Activated CD8-positive, alpha-beta memory T cell treated with anti-CD3 and anti-CD28 coated beads for 36 hours (primary cell): Measurements from ENCODE around the gene OLFM1. TPM values are rescaled to one million over a fixed set of nuclear protein-coding genes. Genes with fewer than 3 reads are reported as not detected.
"Not testable (repeated sequence)": the region's sequence is repeated elsewhere in the genome, so short reads cannot be mapped to it uniquely, and the experiment has no call there.

Source experiments
- CTCF ChIA-PET: fragments of 350-600 bp; sonication (Branson Sonifier 250); formaldehyde crosslinking; loops from one replicate; lab custom pipeline; 2021; ENCODE audit warnings: antibody characterized with exemption; lab: Charles Lee
- POLR2A ChIA-PET: fragments of 350-600 bp; sonication (Branson Sonifier 250); formaldehyde crosslinking; loops from one replicate; lab custom pipeline; 2021; ENCODE audit warnings: antibody characterized with exemption; lab: Charles Lee
- total RNA-seq, 2 experiments: library from RNA; stranded (reverse); gene quantifications; one replicate each; pipeline ENCODE4 v1.2.3, GENCODE V29; 2021

OLFM1 gene
- total RNA-seq, 2 experiments from 2014 or later: not detected

DNA sequence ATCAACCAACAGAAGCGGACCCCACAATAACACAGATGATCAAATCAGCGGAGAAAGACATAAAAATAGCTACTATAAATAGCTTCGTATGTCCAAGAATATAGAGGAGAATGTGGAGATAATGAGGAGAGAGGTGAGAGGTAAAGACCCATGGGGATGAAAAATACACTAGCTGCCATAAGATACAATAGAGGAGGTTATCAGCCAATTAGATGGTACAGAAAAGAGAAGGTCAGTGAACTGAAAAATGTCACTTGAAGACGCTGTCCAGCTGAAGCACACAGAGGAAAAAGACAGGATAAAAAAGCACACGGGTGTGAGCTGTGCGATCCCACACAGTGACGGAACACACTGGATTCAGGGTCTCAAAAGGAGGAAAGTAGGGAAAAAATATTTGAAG is 73.4 kb downstream of the OLFM1 start:
- CTCF ChIA-PET: no interaction called here
- POLR2A ChIA-PET: no interaction called here

DNA sequence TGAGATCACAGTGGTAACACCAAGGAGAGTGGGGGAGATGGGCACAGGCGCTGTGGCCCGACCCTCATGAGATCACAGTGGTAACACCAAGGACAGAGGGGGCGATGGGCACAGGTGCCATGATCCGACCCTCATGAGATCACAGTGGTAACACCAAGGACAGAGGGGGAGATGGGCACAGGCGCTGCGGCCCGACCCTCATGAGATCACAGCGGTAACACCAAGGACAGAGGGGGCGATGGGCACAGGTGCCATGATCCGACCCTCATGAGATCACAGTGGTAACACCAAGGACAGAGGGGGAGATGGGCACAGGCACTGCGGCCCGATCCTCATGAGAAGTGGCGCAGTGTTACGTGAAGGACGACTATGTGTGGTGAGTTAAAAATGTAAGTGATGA is 75.1 kb downstream of the OLFM1 start:
- CTCF ChIA-PET, POLR2A ChIA-PET: not testable (repeated sequence)

GRCh38 chr9:135163023-135163780 is 75.7 kb downstream of the OLFM1 start:
- ChIA-PET CTCF (no interaction called here), POLR2A (no interaction called here)

GRCh38 chr9:135164036-135164435 is 76.6 kb downstream of the OLFM1 start:
- CTCF ChIA-PET: no interaction called here
- POLR2A ChIA-PET: no interaction called here

GRCh38 chr9:135165003-135165711 is 77.7 kb downstream of the OLFM1 start:
- ChIA-PET POLR2A (no interaction called here), CTCF (no interaction called here)

- CTCF ChIA-PET: no interaction called here
Observed at GRCh38 chr9:135165756-135166519, 78.5 kb downstream of the OLFM1 start.

DNA sequence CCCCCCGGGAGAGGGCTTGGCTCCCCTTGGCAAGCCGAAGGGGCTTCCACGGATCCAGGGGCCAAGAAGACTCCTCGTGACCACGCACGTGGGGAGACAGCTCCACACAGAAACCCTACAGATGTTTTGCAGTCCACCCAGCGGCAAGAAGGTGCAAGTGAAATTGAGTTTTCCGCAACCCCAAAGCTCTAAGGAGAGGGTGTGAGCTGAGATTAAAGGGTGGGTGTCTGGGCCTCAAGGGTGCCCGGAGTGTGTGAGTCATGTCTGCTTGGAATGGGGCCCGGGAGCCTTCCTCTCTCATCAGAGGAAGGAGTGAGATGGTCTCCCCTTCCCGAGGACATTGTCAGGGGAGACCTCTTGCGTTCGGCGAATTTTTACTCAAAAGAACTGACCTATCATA is 79.1 kb downstream of the OLFM1 start:
- POLR2A ChIA-PET: no interaction called here
- CTCF ChIA-PET: no interaction called here

More at GRCh38 chr9:135165756-135166519, 78.5 kb downstream of the OLFM1 start:
- POLR2A ChIA-PET: no interaction called here

DNA sequence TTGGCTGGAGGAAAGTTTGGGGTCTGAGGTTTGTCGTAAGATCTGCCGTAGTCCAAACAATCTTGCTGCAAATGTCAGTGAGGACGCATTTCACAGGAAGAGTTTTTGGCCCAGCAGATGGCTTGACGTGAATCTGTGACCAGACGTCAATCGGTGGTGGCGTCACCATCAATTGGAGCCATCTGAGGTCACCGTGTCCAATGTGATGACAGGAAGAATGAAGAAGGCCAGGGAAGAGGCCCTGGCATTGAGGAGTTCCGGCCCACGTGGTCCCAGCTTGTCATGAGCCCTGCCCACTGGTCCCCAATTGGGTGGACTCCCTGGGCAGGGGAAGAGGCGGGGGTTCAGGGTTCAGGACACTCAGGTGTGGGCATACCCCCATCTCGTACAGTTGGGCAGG is 79.9 kb downstream of the OLFM1 start:
- POLR2A ChIA-PET: no interaction called here
- CTCF ChIA-PET: no interaction called here

DNA sequence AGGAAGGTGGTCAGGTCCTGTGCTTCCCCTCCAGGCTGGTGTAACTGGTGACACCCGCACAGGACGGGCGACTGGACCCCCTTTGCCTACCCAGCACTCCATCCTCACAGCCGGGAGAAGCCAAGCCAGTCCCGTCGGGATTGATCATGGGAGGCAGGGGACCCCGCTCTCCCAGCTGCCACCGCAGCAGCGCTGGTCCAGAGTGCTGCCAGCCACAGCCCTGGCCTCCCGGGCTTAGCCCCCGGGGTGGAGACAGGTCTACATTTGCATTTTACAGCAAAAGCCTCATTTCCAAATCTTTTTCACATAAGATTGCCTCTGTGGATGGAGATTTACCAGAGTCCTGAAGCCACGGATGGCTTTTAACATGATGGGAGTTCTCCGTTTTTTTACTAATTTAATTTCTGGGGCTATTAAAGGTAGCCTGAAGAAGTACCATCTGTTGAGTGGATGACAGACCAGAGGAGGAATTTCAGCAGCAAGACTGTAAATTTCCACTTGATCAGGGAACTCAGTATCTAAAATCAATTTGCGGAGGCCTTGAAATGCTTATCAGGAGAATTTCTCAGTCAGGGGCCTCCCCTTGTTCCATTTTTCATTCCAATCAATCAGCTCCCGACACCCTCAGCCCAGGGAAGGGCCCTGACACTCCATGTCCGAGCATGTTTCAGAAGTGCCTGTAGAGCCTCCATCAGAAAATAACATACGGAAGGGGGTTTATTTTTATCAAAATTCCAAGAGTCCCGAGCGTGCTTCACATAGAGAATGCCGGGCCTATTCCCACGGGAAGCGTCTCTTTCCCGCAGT is 80.6 kb downstream of the OLFM1 start:
- ChIA-PET POLR2A (no interaction called here), CTCF (no interaction called here)

GRCh38 chr9:135169709-135170226 is 82.3 kb downstream of the OLFM1 start:
- POLR2A ChIA-PET: no interaction called here
- CTCF ChIA-PET: no interaction called here

DNA sequence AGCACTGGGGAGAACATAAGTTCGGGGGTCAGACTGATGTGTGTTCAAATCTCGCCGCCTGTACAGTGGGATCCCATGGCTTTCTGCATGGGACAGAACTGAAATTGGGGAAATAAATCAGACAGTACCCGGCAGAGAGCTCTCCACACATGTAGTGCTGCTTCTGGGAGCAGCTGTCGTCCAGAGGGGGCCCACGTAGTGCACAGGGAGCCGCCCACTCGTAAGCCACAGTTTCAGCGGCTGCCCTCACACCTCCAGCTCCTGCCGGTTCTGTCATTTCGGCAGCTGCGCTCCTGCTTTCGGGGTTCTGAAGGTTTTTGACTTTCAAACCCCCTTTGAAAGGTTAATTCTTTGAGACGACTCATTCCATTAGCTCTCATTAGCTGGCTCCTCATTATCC is 83.1 kb downstream of the OLFM1 start:
- POLR2A ChIA-PET: no interaction called here
- CTCF ChIA-PET: no interaction called here

Other genes starting within 250 kb of the OLFM1 start
- not detected for gene FCN2, start 206.9 kb upstream of the OLFM1 start, total RNA-seq
- gene FCN1, start 169.8 kb upstream of the OLFM1 start, total RNA-seq: not detected